GM21529 (cell line): ENCODE data around the gene TMEM63B.
"Not testable (repeated sequence)": the region's sequence is repeated elsewhere in the genome, so short reads cannot be mapped to it uniquely, and the experiment has no call there.

Experiments used
- ATAC-seq: cut with Tn5 transposase; IDR thresholded peaks from one replicate; pipeline ENCODE4 v1.9.1; 2021; ENCODE audit not compliant: unreplicated experiment

The TMEM63B gene

GRCh38 chr6:44189257-44189656 lies 61.9 kb downstream of the TMEM63B start:
- ATAC-seq, result no peak

- ATAC-seq, result peak; percentile 79
Measured at GRCh38 chr6:44190715-44191114, 63.4 kb downstream of the TMEM63B start.

DNA sequence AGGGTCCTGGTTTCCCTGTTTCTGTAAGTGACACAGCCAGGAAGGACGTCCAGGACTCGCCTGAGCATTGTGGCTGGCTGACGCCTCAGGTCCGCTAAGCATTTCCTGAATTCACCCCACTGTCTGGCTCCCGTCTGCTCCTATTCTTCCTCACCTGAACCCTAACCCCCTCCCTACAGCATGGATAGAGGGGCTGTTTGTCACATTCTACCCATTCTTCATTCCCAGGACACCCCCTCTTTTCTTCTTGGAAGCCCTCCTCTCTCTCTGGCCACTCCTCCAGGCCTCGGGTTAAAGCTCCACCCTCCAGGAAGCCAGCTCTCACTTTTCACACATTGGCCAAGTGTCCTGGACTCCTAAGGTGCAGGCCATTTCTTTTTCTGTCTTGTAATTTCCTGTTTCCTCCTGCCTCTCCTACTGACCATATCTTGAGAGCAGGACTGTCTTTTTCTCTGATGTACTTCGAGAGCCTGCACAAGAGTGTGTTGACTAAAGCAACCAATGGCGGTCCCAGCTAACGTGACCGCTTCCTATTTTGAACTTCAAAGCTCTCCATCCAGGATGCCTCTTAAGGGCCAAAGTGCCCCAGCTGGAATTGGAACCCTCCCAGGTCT lies 65.2 kb downstream of the TMEM63B start:
- ATAC-seq, result no peak

- no peak for ATAC-seq
Measured at GRCh38 chr6:44193307-44193910, 66.1 kb downstream of the TMEM63B start.

GRCh38 chr6:44194326-44194725 lies 67.0 kb downstream of the TMEM63B start:
- ATAC-seq, result no peak

- ATAC-seq, result not testable (repeated sequence)
Measured at GRCh38 chr6:44196351-44196750, 69.0 kb downstream of the TMEM63B start.

- ATAC-seq, result no peak
Measured at GRCh38 chr6:44198684-44199083, 71.3 kb downstream of the TMEM63B start.

- ATAC-seq, result no peak
Measured at GRCh38 chr6:44199883-44200282, 72.5 kb downstream of the TMEM63B start.

DNA sequence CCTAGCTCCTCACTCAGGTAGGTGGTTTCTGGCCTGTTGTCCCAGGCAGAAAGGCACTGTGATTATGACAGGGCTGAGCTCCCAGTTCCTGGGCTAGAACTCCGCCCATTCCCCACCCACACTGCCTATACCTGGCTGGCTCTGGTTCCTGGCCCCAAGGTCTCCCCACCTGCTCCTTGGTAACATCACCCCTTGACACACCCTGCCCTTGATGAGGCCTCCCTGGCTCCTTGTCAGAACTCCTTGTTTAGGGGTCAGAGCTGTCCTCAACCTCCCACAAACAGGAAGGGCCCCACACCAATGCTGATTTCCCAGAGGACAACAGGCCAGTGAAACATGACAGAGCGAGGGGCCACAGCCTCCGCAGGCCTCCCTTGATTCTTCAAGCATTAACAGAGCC lies 73.8 kb downstream of the TMEM63B start:
- ATAC-seq, result no peak

DNA sequence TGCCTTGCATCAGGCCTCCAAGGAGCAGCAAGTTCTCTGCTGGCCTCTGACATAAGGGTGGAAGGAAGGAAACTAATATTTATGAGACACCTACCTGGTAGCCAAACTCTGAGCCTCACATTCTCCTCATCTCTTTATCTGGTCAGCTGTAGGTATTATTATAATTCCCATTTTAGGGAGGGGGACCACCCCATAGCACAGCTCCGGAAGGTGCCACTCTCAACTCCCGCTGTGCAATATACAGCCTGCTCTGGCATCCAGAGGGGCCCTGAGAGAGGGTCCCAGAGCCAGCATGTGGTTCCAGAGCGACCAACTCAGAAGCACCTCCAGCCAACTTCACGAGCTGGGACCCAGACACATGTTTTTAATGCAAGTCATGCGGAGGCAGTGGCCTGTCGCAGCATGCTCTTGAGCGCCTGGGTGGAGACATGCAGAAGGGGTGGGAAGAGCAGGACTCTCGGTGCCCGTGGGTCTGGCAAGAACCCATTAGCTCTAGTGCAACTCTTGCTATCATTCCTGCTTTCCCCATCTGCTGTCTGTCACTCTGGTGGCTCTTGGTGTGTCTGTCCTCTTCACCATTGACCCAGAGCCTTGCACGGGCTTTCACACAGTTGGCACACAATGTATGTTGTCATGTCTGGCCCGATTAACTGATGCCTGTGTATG lies 74.4 kb downstream of the TMEM63B start:
- no peak for ATAC-seq

- no peak for ATAC-seq
Measured at GRCh38 chr6:44202332-44202971, 75.1 kb downstream of the TMEM63B start.

- ATAC-seq, result no peak
Measured at GRCh38 chr6:44202972-44203750, 75.8 kb downstream of the TMEM63B start.

DNA sequence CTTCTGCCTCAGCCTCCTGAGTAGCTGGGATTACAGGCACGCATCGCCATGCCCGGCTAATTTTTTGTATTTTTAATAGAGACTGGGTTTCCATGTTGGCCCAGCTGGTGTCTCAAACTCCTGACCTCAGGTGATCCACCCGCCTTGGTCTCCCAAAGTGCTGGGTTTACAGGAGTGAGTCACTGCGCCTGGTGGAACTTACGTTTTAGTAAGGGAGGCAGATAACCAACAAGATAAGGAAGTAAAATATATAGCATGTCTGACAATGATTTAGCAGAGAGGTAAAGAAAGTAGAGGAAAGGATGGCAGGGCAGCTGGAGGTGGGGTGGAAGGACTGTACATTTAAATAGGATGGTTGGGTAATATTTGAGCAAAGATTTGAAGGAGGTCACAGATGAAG lies 76.6 kb downstream of the TMEM63B start:
- ATAC-seq, result no peak
